HG03571 (cell line): Measurements from ENCODE around the gene HOMER2.
"Not testable (repeated sequence)": the region's sequence is repeated elsewhere in the genome, so short reads cannot be mapped to it uniquely, and the experiment has no call there.

Experiments
- ATAC-seq: cut with Tn5 transposase; IDR thresholded peaks from one replicate; pipeline ENCODE4 v1.9.1; 2021; ENCODE audit not compliant: unreplicated experiment

HOMER2 gene

DNA sequence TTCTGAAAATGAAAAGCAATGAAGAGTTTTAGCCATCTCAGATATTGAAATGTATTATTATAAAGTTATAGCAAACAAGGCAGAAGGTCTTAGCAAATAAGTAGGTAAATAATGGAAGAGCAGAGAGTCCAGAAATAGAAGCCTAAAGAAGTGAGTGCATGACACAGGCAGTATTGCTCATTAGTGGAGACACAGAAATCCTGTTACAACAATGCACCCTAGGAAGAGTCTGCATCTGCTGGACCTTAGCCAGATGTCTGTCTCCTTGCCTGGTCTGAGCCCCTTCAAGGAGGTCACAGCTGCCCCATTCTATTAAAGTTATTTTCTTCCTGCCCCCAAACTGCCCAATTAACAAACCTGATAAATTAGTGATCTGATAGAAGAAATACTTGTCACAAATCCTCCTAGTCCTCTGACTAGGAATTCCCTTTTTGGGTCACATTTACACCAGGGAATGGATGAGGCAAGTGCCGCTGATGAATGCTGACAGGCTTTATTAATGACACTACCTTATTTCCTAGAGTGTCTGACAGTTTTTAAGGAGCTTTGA is 51.9 kb downstream of the HOMER2 start:
- ATAC-seq: no peak

DNA sequence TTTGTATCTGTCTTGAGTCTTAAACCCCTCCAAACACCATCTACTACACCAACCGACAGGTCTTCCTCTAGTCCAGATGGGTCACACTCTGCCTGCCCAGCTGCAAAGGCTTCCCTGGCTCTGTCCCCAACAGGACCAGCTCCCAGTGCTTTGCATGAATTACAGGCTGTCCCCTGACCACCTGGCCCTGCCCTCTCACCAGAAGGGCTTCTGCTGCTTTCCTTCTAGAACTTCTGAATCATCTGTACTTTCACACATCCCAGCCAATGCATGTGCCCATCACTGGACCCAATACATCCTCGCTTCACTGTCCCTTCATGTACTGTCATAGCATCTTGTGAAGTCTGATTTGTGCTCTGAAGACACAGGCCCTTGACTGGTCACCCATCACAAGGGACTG is 53.6 kb downstream of the HOMER2 start:
- no peak for ATAC-seq

DNA sequence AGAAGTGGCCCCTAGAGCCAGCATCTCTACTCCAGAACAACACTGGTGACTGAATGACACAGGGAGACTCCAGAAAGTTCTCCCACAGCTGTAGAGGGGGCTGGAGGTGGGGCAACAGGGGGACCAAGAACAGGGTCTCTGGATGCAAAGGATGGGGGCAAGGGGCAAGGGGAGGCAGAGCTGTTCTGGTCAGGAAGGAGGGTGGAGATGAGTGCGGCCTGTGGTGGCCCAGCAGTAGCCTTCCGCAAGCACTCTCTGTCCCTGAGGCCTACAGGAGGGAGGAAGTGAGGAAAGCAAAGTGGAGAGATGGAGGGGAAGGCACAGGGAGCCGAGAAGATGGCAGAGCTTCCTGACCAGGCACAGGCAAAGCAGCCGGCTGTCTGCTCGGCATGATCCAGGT is 56.5 kb downstream of the HOMER2 start:
- ATAC-seq: no peak

DNA sequence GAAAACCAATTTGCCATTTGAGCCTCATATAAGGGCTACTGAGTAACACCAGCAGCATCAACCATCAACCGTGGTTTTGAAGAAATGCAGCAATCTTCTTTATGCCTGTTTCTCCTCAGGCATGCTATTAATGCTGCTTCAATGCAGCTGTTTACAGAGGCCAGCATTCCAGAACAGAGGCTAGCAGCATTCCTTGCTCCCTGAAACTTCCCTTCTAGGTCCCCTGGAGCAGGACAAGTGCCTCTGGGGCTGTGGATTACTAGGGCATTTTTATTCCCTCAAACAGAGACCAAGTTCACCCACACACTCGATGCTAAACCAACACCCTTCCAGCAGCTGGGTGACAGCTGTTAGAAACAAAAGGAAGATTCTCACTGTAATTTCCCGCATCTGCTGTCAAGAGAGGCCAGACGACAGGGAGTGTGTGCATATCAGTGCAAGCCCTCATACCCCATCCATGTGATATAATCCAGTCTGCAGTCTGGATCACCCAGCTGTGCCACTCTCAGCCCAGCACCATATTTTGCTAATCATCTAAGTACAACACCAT is 57.5 kb downstream of the HOMER2 start:
- no peak for ATAC-seq

DNA sequence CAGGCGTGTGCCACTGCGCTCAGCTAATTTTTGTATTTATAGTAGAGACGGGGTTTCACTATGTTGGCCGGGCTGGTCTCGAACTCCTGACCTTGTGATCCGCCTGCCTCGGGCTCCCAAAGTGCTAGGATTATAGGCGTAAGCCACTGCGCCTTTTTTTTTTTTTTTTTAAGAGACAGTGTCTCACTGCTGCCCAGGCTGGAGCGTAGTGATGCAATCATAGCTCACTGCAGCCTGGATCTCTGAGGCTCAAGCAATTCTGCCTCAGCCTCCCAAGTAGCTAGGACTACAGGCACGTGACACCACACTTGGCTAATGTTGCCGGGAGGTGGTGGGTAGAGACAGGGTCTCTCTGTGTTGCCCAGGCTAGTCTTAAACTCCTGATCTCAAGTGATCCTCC is 59.0 kb downstream of the HOMER2 start:
- not testable (repeated sequence) for ATAC-seq

DNA sequence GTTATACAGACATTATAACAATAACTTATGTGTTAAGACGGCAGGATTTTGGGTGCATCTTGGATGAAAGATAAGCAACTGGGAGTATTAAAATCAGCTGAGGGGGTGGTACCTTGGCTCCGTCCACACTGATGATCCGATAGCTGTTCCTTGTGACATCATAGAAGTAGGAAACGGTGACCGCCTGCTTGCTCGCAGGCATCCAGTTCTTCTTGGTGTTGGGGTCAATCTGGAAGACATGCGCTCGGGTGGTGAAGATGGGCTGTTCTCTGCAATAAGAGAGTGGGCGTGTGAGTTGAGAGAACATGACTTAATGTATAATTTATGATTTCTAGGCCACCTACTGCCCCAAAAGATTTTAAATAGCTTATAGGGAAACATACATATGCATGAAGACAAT is 59.9 kb downstream of the HOMER2 start:
- ATAC-seq: no peak

DNA sequence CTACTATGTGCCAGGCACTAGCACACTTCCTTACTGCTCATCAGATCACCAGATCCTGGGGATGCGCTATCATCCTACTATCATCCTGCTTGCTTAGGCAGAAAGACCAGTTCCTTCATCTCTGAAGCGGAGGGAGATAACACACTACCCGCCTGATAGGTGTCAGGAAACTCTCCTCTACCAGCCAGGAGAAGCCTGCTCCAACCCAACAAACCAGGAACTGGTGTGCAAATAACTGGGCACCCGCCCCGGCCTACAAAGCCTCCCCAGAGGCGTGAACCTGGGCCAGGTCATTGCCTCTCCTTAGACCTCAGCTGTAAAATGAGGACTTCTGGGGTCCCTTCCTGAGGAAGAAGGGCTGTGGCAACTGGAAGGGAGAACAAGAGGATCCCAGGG is 61.5 kb downstream of the HOMER2 start:
- no peak for ATAC-seq

DNA sequence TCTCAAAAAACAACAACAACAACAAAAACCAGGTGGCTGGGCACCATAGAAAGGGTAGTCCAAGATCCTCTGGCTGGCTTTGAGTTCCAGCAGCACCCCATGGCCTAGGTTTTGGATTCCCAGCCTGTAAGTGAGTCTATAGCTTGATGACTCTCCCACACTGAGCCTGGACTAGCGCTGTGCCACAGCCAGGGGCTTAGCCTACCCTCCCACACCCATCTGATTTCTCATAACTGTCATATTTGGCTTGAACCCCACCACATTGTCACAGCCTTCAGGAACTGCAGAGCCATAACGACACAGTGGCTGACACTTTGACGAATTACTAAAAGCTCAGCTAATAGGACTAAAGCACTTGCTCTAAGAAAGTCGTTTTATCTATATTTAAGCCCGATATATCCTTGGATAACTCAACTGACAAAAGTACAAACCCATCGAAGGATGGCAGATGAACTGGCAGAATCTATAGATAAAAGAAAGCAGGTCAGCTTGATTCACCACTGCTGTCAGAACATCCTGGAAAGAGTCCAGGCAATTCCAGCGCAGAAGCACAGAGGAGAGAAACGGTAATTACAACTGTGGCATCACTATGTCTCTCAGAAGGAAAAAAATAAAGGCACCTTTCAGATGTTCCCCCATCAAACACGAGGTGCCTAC is 62.1 kb downstream of the HOMER2 start:
- ATAC-seq: no peak

DNA sequence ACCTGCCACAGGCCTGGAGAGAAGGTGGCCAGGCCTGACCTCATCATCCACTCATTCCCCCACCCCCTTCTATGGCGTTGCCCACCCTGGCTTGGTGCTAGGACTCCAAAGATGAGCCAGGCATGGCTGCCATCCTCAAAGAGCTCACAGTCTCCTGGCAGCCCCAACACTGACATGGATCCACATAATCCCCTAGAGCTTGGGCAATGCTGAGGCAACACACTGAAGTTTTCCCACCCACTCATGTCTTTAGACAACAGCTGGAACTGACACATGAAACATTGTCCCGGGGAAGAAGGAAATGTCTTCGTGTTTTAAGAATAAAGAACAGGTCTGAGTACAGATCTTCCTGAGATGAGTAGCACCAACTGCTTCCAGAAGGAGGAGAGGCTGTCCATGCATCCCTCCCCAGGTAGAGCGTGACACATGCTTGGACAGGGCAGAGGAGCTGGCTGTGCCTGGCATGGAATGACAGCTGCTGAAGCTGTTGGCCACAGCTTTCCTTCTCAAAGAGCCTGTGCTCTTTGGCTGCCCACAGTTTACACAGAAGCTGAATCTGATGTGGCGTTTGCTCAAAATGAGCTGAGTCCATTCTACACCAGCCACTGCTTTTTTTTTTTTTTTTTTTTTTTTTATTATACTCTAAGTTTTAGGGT is 70.1 kb downstream of the HOMER2 start:
- no peak for ATAC-seq

DNA sequence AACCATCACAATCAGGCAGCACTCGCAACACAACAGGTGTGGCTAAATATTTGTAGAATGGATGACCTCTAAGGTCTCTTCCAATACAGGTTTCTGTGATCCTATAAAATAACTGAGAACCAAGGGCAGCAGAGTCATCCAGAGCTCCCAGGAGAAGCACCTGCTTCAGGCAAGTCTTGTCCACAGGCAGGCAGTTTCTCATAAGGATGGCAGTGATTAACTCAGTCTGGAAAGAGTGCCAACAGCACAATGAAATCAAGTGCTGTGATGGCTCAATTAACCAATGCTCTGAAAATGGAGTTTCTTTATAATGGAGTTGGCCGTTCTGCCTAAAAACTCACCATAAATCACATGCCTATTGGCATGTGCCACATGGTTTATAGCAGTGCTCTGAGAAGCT is 70.8 kb downstream of the HOMER2 start:
- no peak for ATAC-seq

DNA sequence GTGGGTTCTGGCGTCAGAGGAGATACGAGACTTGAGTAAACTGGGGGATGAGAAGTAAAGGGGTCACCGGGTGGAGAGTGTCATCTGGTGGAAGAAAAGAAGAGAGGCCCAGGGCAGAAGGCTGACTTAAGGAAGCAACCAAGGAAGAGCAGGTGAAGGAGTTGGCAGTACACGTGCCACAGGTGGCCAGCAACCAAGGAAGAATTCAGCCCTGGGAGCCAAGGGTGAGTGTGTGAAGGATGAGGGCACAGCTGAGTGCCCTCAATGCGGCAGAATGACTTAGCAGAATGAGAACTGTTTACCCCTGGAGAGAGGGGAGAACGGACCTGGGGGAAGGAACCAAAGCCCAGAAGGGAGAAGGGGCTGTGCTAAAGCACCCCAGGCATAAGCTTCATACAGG is 71.8 kb downstream of the HOMER2 start:
- no peak for ATAC-seq

DNA sequence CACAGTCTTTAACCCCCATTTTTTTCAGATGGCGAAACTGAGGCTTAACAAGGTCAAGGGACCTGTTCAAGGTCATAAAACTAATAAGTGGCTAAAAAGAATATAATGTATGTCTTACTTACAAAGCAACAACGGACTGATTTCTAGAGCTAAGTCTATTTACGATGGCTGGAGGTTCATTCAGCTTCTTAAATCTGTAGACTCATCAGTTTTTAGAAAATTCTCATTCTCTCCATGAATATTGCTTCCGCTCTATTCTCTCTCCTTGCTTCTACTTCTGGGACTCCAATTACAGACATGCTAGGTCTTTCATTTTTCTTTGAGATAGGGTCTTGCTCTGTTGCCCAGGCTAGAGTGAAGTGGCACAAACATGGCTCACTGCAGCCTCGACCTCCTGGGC is 74.2 kb downstream of the HOMER2 start:
- ATAC-seq: no peak

DNA sequence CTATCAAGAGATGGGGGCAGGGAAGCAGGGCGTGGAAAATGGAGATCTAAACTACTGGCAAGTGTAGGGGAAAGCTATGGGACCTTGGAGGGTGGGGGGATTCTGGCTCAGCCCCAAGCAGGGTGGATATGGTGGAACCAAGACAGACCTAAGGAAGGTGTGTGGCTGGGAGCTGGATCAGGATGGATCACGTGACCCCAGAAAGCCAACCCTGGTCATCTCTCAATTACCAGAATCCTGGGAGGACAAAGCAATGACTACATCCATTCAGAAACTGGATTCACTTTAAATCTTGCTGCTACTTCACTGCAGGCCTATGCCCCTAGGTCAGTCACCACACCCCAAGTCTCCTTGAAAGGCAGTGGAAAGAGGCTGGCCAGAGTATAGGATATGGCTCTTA is 74.7 kb downstream of the HOMER2 start:
- ATAC-seq: no peak

DNA sequence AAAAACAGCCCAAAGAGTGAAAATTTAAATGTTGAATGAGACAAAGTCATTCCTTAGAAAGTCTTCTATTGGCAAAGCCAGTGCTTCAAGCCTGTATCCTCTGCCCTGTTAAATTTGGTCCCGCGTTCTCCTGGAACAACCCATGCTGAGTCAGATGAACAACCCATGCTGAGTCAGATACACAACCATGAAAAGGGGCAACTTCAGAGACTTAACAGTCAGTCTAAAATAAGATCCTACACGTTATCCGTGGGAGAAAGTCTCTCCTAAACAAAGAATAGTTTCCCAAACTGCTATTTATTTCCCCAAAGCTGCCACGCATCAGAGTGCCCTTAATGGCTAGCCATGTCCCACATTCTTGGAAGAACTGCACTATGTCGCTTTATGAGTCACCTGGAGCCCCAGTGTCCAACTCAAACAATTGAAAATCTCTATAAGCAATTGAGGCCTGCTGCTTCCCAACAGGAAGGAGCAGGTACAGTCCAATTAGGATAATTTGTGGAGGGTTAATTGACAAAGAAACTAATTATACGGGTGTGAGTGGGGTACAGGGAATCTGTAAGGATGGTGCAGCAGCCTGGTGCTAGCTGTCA is 77.0 kb downstream of the HOMER2 start:
- ATAC-seq: no peak

DNA sequence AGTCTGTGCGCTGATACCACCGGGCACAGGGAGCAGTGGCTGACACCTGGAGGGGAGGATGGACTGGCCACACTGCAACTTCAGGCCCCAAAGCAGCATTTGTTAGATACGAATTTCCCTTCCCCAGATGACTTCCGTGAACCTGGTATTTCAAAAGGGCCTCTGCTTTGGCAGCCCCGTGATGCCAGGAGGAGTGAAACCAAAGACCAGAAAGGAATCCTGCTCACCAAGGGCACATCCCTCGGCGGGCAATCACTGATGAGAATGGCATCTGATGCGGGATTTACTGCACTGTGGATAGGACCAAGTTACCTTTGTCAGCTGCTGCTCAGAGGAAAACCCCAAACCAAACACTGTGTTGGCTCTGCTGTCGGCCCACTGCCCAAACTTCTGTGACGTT is 77.6 kb downstream of the HOMER2 start:
- no peak for ATAC-seq

DNA sequence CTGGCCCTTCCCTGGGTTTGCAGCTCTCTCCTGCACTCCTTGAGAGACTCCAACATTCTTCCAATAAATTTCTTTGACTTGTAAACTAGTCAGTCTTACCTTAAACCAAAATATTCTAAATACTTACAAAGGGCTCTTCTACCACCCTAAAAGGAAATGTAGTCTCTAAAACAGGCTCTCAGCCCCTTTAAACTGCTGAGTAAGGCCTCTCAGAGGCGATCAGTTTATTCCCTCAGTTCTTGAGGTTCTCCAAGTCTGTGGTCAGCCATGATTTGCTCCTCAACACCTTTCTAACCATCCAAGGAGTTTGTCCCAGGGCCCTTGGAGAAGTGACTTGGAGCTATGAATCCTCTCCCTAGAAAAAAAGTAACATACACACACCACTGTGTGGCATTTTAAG is 78.3 kb downstream of the HOMER2 start:
- ATAC-seq: no peak

DNA sequence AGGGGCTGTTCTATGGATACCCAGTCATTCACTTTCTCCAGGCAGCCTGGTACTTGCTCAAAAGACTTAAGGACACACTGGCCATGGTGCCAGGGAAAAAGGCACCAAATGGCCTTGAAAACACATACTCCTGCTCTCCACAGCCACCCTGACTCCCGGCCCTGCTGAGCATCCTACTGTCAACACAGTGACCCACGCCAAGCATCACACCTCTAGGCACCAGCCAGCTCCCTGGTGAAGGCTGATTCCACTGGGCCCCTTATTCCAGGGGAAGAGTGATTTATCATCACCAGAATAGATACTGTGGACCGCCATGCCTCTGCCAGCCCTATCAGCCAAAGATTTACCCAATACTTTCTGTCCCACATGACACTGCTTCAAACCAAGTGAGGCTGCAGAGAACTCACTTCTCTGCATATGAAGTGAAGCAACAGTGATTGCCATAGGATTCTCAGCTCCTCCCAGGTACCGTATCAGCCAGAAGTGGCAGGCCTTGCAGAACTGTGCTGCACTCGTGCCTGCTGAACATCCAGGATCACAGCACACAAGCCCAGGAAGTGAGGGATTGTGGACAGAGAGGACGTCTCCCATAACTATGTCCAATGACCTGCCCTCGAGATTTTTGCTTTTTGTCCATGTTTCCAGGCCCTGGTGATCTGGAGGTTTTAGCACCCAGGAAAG is 79.4 kb downstream of the HOMER2 start:
- ATAC-seq: no peak

DNA sequence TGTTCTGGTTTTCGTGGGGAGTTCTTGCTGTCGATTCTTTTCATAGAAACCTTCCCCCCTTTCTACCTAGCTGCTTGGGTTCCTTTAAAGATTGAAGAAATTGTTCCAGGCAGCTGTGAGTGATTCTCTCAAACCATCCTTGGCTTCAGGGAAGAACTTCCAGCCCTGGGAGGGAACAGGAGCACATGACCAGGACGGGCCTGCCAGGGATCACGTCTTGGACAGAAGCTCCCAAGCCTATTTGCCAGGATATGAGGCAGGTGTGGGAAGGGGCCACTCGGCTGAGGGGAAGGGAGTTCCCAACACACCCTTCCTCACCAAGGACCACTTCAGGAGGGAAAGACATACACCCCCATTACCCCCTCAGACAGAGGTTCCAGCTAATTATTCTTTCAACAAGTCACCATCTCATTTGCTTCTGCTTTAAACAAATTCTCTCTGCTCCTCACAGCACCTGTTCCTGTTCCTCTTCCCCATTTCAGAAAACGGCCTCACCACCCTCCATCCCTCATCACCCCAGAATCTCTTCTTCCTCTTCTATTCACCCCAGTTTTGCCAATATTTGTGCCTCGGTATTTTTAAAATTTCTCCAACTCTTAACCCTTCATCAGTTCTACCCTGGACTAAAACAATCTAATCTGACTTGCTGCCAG is 80.6 kb downstream of the HOMER2 start:
- ATAC-seq: no peak

DNA sequence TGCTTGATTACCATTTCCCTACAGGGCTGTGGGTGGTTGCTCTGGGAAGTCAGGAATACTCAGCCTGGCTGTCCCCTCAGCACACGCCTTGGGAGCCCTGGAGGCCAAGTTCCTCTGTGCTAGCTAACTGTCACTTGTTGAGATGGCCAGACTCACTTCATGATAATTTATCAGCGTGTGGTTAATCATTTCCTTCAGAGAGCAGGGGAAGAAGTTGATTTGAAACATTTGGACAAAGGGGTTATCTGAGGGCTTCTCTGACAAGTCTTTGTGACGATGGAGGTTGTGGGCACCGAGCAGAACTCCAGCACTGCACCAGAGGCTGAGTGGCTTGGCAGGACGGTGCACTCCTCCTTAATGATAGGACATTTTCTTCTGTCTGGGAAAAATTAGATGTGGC is 81.2 kb downstream of the HOMER2 start:
- ATAC-seq: no peak

DNA sequence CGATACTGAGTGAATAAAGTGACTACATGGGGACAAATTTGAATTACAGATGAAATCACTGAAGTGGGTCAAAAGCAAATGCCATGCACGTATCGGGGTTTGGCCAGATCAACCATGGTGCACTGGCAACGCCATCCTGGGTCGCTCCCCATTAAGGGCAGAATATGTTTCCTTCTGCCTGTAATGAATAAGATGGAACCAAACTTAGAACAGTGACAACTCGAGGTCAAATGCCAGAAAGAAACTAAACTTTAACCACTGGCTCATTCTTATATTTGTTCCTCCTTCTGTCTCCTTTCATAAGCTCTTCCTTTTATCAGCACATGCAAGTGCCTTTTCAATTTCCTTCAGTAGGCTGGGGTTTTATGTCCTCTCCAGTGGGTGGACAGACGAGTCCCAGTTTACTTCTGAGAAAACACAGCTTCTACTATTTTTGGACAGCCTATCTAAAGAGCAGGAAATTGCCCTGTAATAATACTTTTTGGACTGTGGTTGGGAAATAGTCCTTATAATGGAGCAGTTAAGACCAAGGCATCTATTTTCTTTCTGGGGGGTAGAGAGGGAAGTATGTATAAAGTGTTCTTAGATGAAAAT is 81.7 kb downstream of the HOMER2 start:
- ATAC-seq: no peak

DNA sequence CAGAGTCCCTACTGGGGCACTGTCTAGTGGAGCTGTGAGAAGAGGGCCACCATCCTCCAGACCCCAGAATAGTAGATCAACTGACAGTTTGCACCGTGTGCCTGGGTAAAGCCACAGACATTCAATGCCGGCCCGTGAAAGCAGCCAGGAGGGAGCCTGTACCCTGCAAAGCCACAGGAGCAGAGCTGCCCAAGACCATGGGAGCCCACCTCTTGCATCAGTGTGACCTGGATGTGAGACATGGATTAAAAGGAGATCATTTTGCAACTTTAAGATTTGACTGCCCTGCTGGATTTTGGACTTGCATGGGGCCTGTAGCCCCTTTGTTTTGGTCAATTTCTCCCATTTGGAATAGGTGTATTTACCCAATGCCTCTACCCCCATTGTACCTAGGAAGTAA is 86.5 kb downstream of the HOMER2 start:
- ATAC-seq: not testable (repeated sequence)
